DOHH2 (cell line): ENCODE data around the gene DSCAML1.

Source experiments
- H3F3A ChIP-seq: fragments of 200-600 bp; sonication (generic), shearing (Covaris generic); 2 replicates; pipeline ENCODE4 v1.6.0; 2016; ENCODE audit warnings: antibody characterized with exemption, mild to moderate bottlenecking; ENCODE audit not compliant: control insufficient read depth, insufficient read depth
- H3K27ac ChIP-seq: fragments of 200-600 bp; sonication (generic); 2 replicates; pipeline ENCODE4 v1.5.1; 2014; ENCODE audit warnings: low read depth, mild to moderate bottlenecking, low read length, moderate library complexity
- H3K27me3 ChIP-seq: fragments of 200-600 bp; sonication (generic); 2 replicates; pipeline ENCODE4 v1.6.1; 2014; ENCODE audit warnings: mild to moderate bottlenecking, low read length, mixed read lengths; ENCODE audit not compliant: control insufficient read depth
- H3K36me3 ChIP-seq: fragments of 200-600 bp; sonication (generic); 2 replicates; pipeline ENCODE4 v1.6.1; 2014; ENCODE audit warnings: mild to moderate bottlenecking, low read length, moderate library complexity, mixed read lengths; ENCODE audit not compliant: control insufficient read depth
- H3K4me1 ChIP-seq: fragments of 200-600 bp; sonication (generic); 2 replicates; pipeline ENCODE4 v1.6.1; 2014; ENCODE audit warnings: mild to moderate bottlenecking, low read length, mixed read lengths; ENCODE audit not compliant: control insufficient read depth
- H3K4me2 ChIP-seq: fragments of 200-600 bp; sonication (generic); 2 replicates; pipeline ENCODE4 v1.6.0; 2014; ENCODE audit warnings: mild to moderate bottlenecking, low read length, moderate library complexity
- H3K4me3 ChIP-seq: fragments of 200-600 bp; sonication (generic); 2 replicates; pipeline ENCODE4 v1.5.1; 2014; ENCODE audit warnings: mild to moderate bottlenecking, low read length, mixed read lengths
- H3K79me2 ChIP-seq: fragments of 200-600 bp; sonication (generic); 2 replicates; pipeline ENCODE4 v1.6.1; 2014; ENCODE audit warnings: mild to moderate bottlenecking, low read length, mixed read lengths; ENCODE audit not compliant: control insufficient read depth
- H3K9me2 ChIP-seq: fragments of 200-600 bp; sonication (generic); replicated peaks from 2 replicates; pipeline ENCODE4 v1.6.1; 2014; ENCODE audit warnings: mild to moderate bottlenecking, low read length, mixed read lengths; ENCODE audit not compliant: control insufficient read depth
- H3K9me3 ChIP-seq: fragments of 200-600 bp; sonication (generic); 2 replicates; pipeline ENCODE4 v1.6.1; 2014; ENCODE audit warnings: antibody characterized with exemption, low read length, mixed read lengths; ENCODE audit not compliant: control insufficient read depth, insufficient read depth
- H4K20me1 ChIP-seq: fragments of 200-600 bp; sonication (generic); 2 replicates; pipeline ENCODE4 v1.6.0; 2014; ENCODE audit warnings: low read depth, mild to moderate bottlenecking, antibody characterized with exemption, low read length, moderate library complexity; ENCODE audit not compliant: control insufficient read depth, insufficient read depth
- EZH2phosphoT487 ChIP-seq: fragments of 200-600 bp; sonication (generic); IDR thresholded peaks from 2 replicates; pipeline ENCODE4 v1.6.1; 2017; ENCODE audit warnings: borderline replicate concordance, mild to moderate bottlenecking, antibody characterized with exemption, low read length, moderate library complexity, mixed read lengths
- TF ChIP-seq, protein P1 (sequence below): fragments of 200-600 bp; sonication (generic); IDR thresholded peaks from one replicate; pipeline ENCODE4 v1.5.1; 2014; ENCODE audit warnings: antibody characterized with exemption, mild to moderate bottlenecking, low read depth, low read length; ENCODE audit not compliant: poor library complexity, severe bottlenecking

DSCAML1 gene

GRCh38 chr11:117589063-117589462 is 208.0 kb downstream of the DSCAML1 start:
- H3K9me2 ChIP-seq = no peaks in the 10 kb centered on the region
- no peak overlapping the region for H3K4me2 ChIP-seq
- H3K4me1 ChIP-seq = no peaks in the 10 kb centered on the region
- no peaks in the 10 kb centered on the region for H4K20me1 ChIP-seq
- no peak overlapping the region for H3K27ac ChIP-seq
- H3K9me3 ChIP-seq = no peaks in the 10 kb centered on the region
- no peaks in the 10 kb centered on the region for H3F3A ChIP-seq
- no peak for TF ChIP-seq EZH2phosphoT487
- TF ChIP-seq, protein P1, sequence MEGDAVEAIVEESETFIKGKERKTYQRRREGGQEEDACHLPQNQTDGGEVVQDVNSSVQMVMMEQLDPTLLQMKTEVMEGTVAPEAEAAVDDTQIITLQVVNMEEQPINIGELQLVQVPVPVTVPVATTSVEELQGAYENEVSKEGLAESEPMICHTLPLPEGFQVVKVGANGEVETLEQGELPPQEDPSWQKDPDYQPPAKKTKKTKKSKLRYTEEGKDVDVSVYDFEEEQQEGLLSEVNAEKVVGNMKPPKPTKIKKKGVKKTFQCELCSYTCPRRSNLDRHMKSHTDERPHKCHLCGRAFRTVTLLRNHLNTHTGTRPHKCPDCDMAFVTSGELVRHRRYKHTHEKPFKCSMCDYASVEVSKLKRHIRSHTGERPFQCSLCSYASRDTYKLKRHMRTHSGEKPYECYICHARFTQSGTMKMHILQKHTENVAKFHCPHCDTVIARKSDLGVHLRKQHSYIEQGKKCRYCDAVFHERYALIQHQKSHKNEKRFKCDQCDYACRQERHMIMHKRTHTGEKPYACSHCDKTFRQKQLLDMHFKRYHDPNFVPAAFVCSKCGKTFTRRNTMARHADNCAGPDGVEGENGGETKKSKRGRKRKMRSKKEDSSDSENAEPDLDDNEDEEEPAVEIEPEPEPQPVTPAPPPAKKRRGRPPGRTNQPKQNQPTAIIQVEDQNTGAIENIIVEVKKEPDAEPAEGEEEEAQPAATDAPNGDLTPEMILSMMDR = no peak
- H3K79me2 ChIP-seq = no peaks in the 10 kb centered on the region
- H3K4me3 ChIP-seq = no peak overlapping the region
- no peaks in the 10 kb centered on the region for H3K36me3 ChIP-seq
- H3K27me3 ChIP-seq = no peaks in the 10 kb centered on the region

GRCh38 chr11:117588166-117588810 is 208.7 kb downstream of the DSCAML1 start:
- Histone ChIP-seq H3K9me3 (no peaks in the 10 kb centered on the region), H3K4me1 (no peaks in the 10 kb centered on the region), H3K4me3 (no peak overlapping the region), H3K36me3 (no peaks in the 10 kb centered on the region), H3K4me2 (no peak overlapping the region), H4K20me1 (no peaks in the 10 kb centered on the region), H3F3A (no peaks in the 10 kb centered on the region), H3K9me2 (no peaks in the 10 kb centered on the region), H3K27me3 (no peaks in the 10 kb centered on the region), H3K27ac (no peak overlapping the region), H3K79me2 (no peaks in the 10 kb centered on the region)
- TF ChIP-seq EZH2phosphoT487 = no peak
- TF ChIP-seq, protein P1 = no peak

- H3K4me3 ChIP-seq = no peak overlapping the region
- no peaks in the 10 kb centered on the region for H3K79me2 ChIP-seq
- TF ChIP-seq, protein P1 = no peak
- no peaks in the 10 kb centered on the region for H3K9me3 ChIP-seq
- H3K4me2 ChIP-seq = no peak overlapping the region
- no peaks in the 10 kb centered on the region for H3K4me1 ChIP-seq
- no peaks in the 10 kb centered on the region for H3K9me2 ChIP-seq
- no peaks in the 10 kb centered on the region for H3F3A ChIP-seq
- no peaks in the 10 kb centered on the region for H3K36me3 ChIP-seq
- no peaks in the 10 kb centered on the region for H3K27me3 ChIP-seq
- no peak overlapping the region for H3K27ac ChIP-seq
- H4K20me1 ChIP-seq = no peaks in the 10 kb centered on the region
Measured at GRCh38 chr11:117587416-117587815, 209.6 kb downstream of the DSCAML1 start.
